ENCODE measurements around the gene AIFM1. TPM values are rescaled to one million over a fixed set of nuclear protein-coding genes. Genes with fewer than 3 reads are reported as not detected.

Gene AIFM1
- 28.5 TPM for total RNA-seq

DNA sequence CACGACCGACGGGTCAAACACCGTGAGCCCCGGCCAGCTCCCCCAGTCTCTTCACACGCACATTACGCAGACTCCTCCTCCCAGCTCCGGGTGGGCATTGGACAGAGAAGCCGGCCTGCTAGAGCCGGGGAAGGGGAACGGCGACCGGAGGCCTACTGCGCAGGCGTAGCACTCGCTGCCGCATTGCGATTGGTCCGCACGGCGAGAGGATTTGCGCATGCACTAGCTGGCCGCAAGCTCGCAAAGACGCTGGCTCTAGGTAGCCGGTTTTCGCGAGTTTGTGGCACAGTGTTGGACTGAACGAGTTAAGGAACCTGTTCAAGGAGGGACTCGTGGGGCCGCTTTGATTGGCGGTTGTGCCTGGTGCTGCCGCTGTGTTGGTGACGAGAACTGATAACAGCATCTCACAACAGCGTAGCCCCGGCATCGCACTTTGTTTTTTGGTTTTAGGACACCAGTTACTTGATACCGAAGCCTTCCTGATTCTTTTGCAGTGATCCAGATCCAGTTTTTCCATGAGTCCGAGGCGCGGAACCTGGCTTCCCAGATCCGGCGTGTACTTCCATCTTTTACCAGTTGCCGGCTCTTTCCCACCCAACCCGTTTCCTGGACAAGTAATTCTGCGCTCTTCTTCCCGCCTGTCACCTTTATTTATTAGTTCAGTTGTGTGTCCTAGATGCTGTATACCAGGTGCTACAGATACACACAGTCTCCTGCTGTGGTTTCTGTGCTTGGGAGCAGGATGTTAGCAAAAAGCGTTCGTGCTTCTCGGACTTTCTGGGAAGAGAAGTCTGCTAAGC, at the start of gene AIFM1:
Gene AIFM1, minus strand, starts transcription at position 139 of the 800 bp plus-strand sequence. CDS start 185 bp downstream, outside the sequence.
- peak; percentile 93 for DNase-seq (ENCODE audit: low spot score)

DNA sequence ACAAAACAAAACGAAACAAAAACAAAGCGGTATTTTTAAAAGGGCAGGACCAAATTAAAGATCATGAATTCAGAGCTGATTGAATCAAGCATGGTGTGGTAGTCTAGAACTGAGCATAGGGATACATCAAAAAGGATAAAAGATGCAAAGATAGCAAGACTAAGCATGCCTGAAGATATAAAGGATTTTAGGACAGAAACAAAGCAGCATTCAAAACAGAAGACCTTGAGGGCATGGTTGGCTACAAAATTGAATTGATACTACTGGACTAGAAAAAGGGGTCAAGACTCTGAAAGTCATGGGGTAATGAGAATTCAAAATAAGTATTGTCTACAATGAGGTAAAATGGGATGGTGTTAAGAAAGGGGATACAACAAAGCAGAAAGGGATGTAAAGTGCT, 47.7 kb upstream of the AIFM1 start:
- DNase-seq (ENCODE audit: low spot score), result no peak

GRCh38 chrX:130212371-130212770, 46.7 kb upstream of the AIFM1 start:
- DNase-seq (ENCODE audit: low spot score), result no peak

- no peak for DNase-seq (ENCODE audit: low spot score)
Observed at GRCh38 chrX:130211415-130212186, 46.0 kb upstream of the AIFM1 start.

DNA sequence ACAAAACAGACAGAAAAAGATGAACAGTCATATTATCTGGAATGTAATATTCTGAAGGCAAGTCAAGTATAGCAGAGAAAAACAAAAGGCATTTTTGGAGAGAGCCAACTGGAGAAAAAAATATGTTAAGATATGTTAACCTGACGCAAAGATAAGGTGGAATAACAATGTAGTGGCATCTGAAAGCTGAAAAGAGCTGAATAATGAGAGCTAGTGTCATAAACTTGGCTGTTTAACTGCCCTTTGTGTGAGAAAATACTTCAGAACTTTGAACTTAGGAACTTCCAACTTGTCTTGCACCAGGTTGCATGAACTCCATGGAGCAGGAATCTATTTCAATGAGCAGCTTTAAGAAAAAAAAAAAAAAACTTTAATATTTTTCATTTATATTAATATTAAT, 39.0 kb upstream of the AIFM1 start:
- DNase-seq (ENCODE audit: low spot score), result no peak

DNA sequence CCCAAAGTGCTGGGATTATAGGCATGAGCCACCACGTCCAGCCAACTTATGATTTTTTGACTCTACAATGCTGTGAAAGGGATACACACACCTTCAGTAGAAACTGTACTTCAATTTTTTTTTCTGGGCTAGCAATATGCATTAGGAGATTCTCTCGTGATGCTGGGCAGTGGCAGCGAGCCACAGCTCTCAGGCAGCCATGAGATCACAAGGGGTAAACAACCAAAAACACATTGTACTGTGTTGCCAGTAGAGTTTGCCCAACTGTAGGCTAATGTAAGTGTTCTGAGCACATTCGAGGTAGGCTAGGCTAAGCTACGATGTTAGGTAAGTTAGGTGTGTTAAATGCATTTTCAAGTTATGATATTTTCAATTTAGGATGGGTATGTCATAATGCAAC, 31.8 kb upstream of the AIFM1 start:
- DNase-seq (ENCODE audit: low spot score), result no peak

GRCh38 chrX:130196466-130196865, 30.8 kb upstream of the AIFM1 start:
- DNase-seq (ENCODE audit: low spot score), result no peak

DNA sequence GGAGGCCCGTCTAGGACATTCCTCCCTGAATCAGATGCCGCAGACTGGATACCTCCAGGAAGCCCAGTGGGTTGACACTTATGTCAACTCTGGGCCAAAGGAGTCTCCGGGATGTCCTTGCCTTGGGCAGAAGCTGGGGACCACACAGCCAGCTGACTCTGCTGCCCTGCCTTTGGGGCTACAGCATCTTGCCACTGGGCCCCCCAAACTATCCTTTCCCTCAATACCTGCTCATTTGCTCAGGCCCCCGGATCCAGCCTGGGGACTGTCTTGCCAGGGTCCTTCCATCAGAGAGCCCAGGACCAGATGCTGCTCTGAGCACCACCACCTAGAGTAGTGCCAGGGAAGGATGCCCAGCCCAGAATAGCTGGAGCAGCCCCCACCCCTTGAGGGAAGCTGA, 25.2 kb upstream of the AIFM1 start:
- no peak for DNase-seq (ENCODE audit: low spot score)

DNA sequence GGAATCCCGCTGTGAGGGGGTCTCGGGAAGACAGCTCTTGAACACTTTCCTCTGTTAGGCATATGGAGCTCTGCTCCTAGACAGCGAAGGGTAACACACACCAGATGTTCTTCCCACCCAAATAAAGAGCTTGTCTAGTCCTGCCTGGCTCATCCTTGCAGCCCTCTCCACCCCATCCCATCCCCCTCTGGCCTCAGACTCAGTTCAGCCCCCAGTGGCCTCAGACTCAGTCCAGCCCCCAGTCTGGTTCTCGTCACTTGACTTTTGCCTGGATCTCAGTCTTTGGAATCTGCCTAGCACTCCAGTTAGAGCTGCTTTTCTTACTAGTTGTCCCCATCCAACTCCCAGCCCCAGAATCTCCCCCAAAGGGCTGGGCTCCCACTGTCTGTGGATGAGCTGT, 21.0 kb upstream of the AIFM1 start:
- DNase-seq (ENCODE audit: low spot score), result no peak

- DNase-seq (ENCODE audit: low spot score), result no peak
Observed at GRCh38 chrX:130184857-130185256, 19.2 kb upstream of the AIFM1 start.

DNA sequence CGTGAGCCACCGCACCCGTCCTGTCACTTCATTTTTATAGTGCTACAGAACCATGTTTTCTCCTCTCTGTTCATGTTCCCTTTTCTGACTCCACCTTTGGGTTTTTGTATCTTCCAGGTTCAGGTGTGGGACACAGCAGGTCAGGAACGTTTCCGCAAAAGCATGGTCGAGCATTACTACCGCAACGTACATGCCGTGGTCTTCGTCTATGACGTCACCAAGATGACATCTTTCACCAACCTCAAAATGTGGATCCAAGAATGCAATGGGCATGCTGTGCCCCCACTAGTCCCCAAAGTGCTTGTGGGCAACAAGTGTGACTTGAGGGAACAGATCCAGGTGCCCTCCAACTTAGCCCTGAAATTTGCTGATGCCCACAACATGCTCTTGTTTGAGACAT, 18.5 kb upstream of the AIFM1 start:
- DNase-seq (ENCODE audit: low spot score), result no peak

- DNase-seq (ENCODE audit: low spot score), result no peak
Observed at GRCh38 chrX:130179579-130180215, 14.1 kb upstream of the AIFM1 start.

- no peak for DNase-seq (ENCODE audit: low spot score)
Observed at GRCh38 chrX:130179170-130179569, 13.5 kb upstream of the AIFM1 start.

- no peak for DNase-seq (ENCODE audit: low spot score)
Observed at GRCh38 chrX:130176942-130177341, 11.3 kb upstream of the AIFM1 start.

- DNase-seq (ENCODE audit: low spot score), result no peak
Observed at GRCh38 chrX:130176354-130176776, 10.7 kb upstream of the AIFM1 start.

DNA sequence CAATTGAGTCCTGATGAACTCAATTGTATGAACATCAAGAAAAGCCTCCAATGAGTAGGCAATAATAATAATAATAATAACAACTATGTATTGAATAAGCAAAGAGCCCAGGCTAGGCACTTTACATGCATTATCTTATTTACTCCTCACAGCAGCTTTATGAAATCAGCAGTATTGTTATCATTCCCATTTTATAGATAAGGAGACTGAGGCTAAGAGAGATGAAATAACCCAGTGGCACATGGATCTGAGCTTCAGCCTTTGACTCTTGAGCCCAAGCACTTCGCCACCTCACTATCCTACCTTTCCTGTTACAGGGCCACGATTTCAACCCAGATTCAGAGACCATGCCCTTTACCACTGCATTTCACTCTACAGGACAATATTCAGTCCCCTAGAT, 9.3 kb upstream of the AIFM1 start:
- DNase-seq (ENCODE audit: low spot score), result no peak

GRCh38 chrX:130174045-130174704, 8.5 kb upstream of the AIFM1 start:
- no peak for DNase-seq (ENCODE audit: low spot score)

GRCh38 chrX:130173190-130173895, 7.7 kb upstream of the AIFM1 start:
- no peak for DNase-seq (ENCODE audit: low spot score)

DNA sequence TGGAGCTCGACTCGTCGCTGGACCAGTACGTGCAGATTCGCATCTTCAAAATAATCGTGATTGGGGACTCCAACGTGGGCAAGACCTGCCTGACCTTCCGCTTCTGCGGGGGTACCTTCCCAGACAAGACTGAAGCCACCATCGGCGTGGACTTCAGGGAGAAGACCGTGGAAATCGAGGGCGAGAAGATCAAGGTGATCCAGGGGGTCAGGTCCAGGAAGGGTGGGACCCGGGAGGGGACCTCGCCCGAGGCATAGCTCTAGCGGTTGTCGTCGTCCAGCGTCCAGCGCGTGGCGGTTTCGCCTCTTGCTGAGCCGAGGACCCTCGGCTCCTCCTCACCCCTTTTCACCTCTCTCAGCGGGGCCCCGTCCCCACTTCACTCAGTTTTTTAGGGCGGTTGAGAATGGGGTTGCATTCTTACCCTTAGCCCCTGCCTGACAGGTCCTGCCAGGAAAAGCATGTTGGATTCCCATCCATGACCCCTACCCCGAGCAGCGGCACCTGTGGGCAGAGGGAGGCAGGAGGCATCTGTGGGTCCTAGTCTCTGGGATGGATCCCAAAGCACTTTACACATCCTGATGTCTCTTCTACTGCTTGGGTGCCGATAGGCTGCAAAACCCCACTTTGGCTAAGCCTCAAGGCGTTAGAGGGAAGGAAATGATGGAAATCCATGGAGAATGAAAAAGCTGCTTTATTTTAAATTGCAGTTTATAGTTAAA, 6.6 kb upstream of the AIFM1 start:
- DNase-seq (ENCODE audit: low spot score), result no peak

- no peak for DNase-seq (ENCODE audit: low spot score)
Observed at GRCh38 chrX:130171446-130172126, 5.9 kb upstream of the AIFM1 start, which contains the start of gene RAB33A. RAB33A (plus strand) TSS chrX:130171962; CDS start chrX:130172063, 101 bp downstream.

All from ureter (tissue), 1 donor.